Measurements from ENCODE around the gene CCNK. TPM values are rescaled to one million over a fixed set of nuclear protein-coding genes. Genes with fewer than 3 reads are reported as not detected.

The CCNK gene
- total and polyA plus RNA-seq, 10 of the 15 experiments (the other 5 are each of a cell fraction or from before 2014, with no cell fraction given): 10.8 to 88.0 (median 22.5) TPM

- in situ Hi-C loops (cut with MboI) (no loop called here), intact Hi-C loops (cut with micrococcal nuclease; ENCODE audit: unreplicated experiment) (no loop called here)
These were observed 35.8 kb downstream of the CCNK start for GRCh38 chr14:99516871-99517642.

More at GRCh38 chr14:99516871-99517642, 35.8 kb downstream of the CCNK start:
- TF ChIP-seq, protein P1, sequence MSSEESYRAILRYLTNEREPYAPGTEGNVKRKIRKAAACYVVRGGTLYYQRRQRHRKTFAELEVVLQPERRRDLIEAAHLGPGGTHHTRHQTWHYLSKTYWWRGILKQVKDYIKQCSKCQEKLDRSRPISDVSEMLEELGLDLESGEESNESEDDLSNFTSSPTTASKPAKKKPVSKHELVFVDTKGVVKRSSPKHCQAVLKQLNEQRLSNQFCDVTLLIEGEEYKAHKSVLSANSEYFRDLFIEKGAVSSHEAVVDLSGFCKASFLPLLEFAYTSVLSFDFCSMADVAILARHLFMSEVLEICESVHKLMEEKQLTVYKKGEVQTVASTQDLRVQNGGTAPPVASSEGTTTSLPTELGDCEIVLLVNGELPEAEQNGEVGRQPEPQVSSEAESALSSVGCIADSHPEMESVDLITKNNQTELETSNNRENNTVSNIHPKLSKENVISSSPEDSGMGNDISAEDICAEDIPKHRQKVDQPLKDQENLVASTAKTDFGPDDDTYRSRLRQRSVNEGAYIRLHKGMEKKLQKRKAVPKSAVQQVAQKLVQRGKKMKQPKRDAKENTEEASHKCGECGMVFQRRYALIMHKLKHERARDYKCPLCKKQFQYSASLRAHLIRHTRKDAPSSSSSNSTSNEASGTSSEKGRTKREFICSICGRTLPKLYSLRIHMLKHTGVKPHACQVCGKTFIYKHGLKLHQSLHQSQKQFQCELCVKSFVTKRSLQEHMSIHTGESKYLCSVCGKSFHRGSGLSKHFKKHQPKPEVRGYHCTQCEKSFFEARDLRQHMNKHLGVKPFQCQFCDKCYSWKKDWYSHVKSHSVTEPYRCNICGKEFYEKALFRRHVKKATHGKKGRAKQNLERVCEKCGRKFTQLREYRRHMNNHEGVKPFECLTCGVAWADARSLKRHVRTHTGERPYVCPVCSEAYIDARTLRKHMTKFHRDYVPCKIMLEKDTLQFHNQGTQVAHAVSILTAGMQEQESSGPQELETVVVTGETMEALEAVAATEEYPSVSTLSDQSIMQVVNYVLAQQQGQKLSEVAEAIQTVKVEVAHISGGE (CRISPR knock-in tag; IDR thresholded peaks at IDR 0.05): no peak
- TF ChIP-seq BACH1 (IDR thresholded peaks at IDR 0.05; ENCODE audit: borderline replicate concordance) (no peak), MXI1 (IDR thresholded peaks at IDR 0.05; ENCODE audit: low read depth, low read length) (no peak), RB1 (IDR thresholded peaks at IDR 0.05; ENCODE audit: borderline replicate concordance) (no peak), RFX5 (IDR thresholded peaks at IDR 0.05; ENCODE audit: low read depth, low read length) (no peak), NFXL1 (IDR thresholded peaks at IDR 0.05; ENCODE audit: borderline replicate concordance) (no peak), NFIC (IDR thresholded peaks at IDR 0.05; ENCODE audit: low read depth, low read length) (no peak), ASH2L (IDR thresholded peaks at IDR 0.05; ENCODE audit: borderline replicate concordance, low read depth) (no peak), RAD51 (IDR thresholded peaks at IDR 0.05) (no peak), MYC (IDR thresholded peaks at IDR 0.05; ENCODE audit: insufficient read depth, insufficient read length, insufficient replicate concordance, low read length, severe bottlenecking) (no peak), BCL11A (IDR thresholded peaks at IDR 0.05; ENCODE audit: low read depth, low read length) (no peak), HDAC2 (IDR thresholded peaks at IDR 0.05) (no peak), SPI1 (IDR thresholded peaks at IDR 0.05; ENCODE audit: borderline replicate concordance, insufficient read depth, low read depth, low read length) (no peak), IKZF2 (IDR thresholded peaks at IDR 0.05) (no peak), NR2C2 (IDR thresholded peaks at IDR 0.05; ENCODE audit: borderline replicate concordance, control insufficient read depth, insufficient read length, low read depth) (no peak), CREB1 (IDR thresholded peaks at IDR 0.05; ENCODE audit: low read depth) (no peak), KAT2A (conservative IDR thresholded peaks at IDR 0.05; ENCODE audit: control insufficient read depth, low read depth, low read length) (no peak)
- no peaks in the 10 kb centered on the region for H3K79me2 ChIP-seq (ENCODE audit: control insufficient read depth, insufficient read depth, low read length)
- H3K27me3 ChIP-seq (replicated peaks in 1 of 2; ENCODE audit: control insufficient read depth in 2 of 2, insufficient read depth in 2 of 2, low read length in 1 of 2): no peaks in the 10 kb centered on the region
- CTCF ChIA-PET: interaction anchor here (0.7 to 1.3 kb wide), 6 partner anchors 88 to 117 kb away, joined by 3 to 7 read pairs (median 4); no protein-coding TSS in a partner anchor
- no peaks in the 10 kb centered on the region for H3K4me1 ChIP-seq (ENCODE audit: control insufficient read depth, insufficient read depth, low read length)
- H4K20me1 ChIP-seq (ENCODE audit: control insufficient read depth, insufficient read depth): no peaks in the 10 kb centered on the region
- no peaks in the 10 kb centered on the region for H3K9me3 ChIP-seq (replicated peaks; ENCODE audit: control insufficient read depth, insufficient read depth, low read length)
- no peak overlapping the region for H3K27ac ChIP-seq (ENCODE audit: control insufficient read depth, insufficient read depth)
- ATAC-seq (no peak), FAIRE-seq (no peak), DNase-seq (ENCODE audit: low read depth, low spot score) (no peak)
- no peak overlapping the region for H3K4me2 ChIP-seq (ENCODE audit: control insufficient read depth, insufficient read depth)
- POLR2A ChIA-PET: no interaction called here
- RAD21 ChIA-PET (ENCODE audit: unreplicated experiment): interaction anchor here (0.8 kb wide), 1 partner anchor 167 kb away, joined by 3 read pairs; the partner anchor contains the start of gene CYP46A1
- 35% methylated on average over 11 of the region's 14 CpGs for WGBS (ENCODE audit: insufficient coverage, insufficient replicate concordance, low lambda C conversion rate, missing lambda C conversion rate)
- H3K9ac ChIP-seq (ENCODE audit: control insufficient read depth, insufficient read depth, low read length): no peak overlapping the region
- peaks cover 0 to 3% of the 10 kb centered on the region in 2 experiments; a peak in 2 of 4 replicates for H3K36me3 ChIP-seq (ENCODE audit: control insufficient read depth in 2 of 2, insufficient read depth in 2 of 2, low read length in 1 of 2)
- no peak overlapping the region for H2AFZ ChIP-seq (ENCODE audit: control insufficient read depth, low read depth, low read length)
- no TSS peak for BruUV-seq (replicated peaks)
- SMC1A ChIA-PET (ENCODE audit: uncharacterized antibody, unreplicated experiment): no interaction called here
- no peak overlapping the region for H3K4me3 ChIP-seq

Measured in GM12878 (cell line).